Activated CD8-positive, alpha-beta T cell treated with anti-CD3 and anti-CD28 coated beads for 36 hours (primary cell): ENCODE results near the gene CEP164. TPM values are rescaled to one million over a fixed set of nuclear protein-coding genes. Genes with fewer than 3 reads are reported as not detected.

Experiments
- ATAC-seq: fragments of 200-7000 bp; cut with Tn5 transposase; one replicate; pipeline ENCODE4 v1.10.0; 2021; ENCODE audit warnings: mild to moderate bottlenecking, moderate library complexity
- CTCF ChIA-PET: fragments of 350-600 bp; sonication (Branson Sonifier 250); formaldehyde crosslinking; loops from one replicate; lab custom pipeline; 2021; ENCODE audit warnings: antibody characterized with exemption; lab: Charles Lee
- POLR2A ChIA-PET: fragments of 350-600 bp; sonication (Branson Sonifier 250); formaldehyde crosslinking; loops from one replicate; lab custom pipeline; 2021; ENCODE audit warnings: antibody characterized with exemption; lab: Charles Lee
- DNase-seq: peaks from one replicate; pipeline ENCODE4 v3.0.0-alpha.2; 2020
- H3K27ac Mint-ChIP-seq: one replicate; pipeline ENCODE4 v1.8.0; 2021; ENCODE audit warnings: mild to moderate bottlenecking, mixed read lengths
- H3K27me3 Mint-ChIP-seq: one replicate; pipeline ENCODE4 v1.8.0; 2021; ENCODE audit warnings: mixed read lengths
- H3K36me3 Mint-ChIP-seq: one replicate; pipeline ENCODE4 v1.8.0; 2021; ENCODE audit warnings: low read depth, mixed read lengths
- H3K4me1 Mint-ChIP-seq: one replicate; pipeline ENCODE4 v1.8.0; 2021; ENCODE audit warnings: low read depth, mixed read lengths
- H3K4me3 Mint-ChIP-seq: one replicate; pipeline ENCODE4 v1.8.0; 2021; ENCODE audit warnings: mild to moderate bottlenecking, moderate library complexity, mixed read lengths
- H3K9me3 Mint-ChIP-seq: one replicate; pipeline ENCODE4 v1.8.0; 2021; ENCODE audit warnings: mixed read lengths
- CTCF ChIP-seq: fragments of 200-600 bp; IDR thresholded peaks from one replicate; pipeline ENCODE4 v1.8.0; 2022; ENCODE audit warnings: antibody characterized with exemption, mild to moderate bottlenecking
- intact Hi-C: fragments of 100-400 bp; cut with micrococcal nuclease; formaldehyde crosslinking; loops from one replicate; pipeline ENCODE4 v1.10.0; 2022
- total RNA-seq, 2 experiments: library from RNA; stranded (reverse); gene quantifications; one replicate each; pipeline ENCODE4 v1.2.3, GENCODE V29; 2021

CEP164 gene
- total RNA-seq, 2 experiments from 2014 or later: 24.0 to 25.5 TPM

GRCh38 chr11:117407016-117407415, 79.4 kb downstream of the CEP164 start:
- ATAC-seq (no peak), DNase-seq (no peak)
- no peak for TF ChIP-seq CTCF
- Mint-ChIP-seq H3K4me3 (no peak overlapping the region), H3K9me3 (peaks cover 11% of the 10 kb centered on the region), H3K4me1 (no peaks in the 10 kb centered on the region), H3K36me3 (peaks cover 49% of the 10 kb centered on the region), H3K27ac (no peak overlapping the region), H3K27me3 (no peaks in the 10 kb centered on the region)
- ChIA-PET POLR2A (no interaction called here), CTCF (interaction anchor here (1.5 kb wide), 1 partner anchor 19 kb away, joined by 4 read pairs; no protein-coding TSS in a partner anchor)
- intact Hi-C loops: no loop called here

- intact Hi-C loops: no loop called here
- H3K4me1 Mint-ChIP-seq: no peaks in the 10 kb centered on the region
- peaks cover 11% of the 10 kb centered on the region for H3K9me3 Mint-ChIP-seq
- no peak for ATAC-seq
- no peak overlapping the region for H3K4me3 Mint-ChIP-seq
- no peak for TF ChIP-seq CTCF
- no peak for DNase-seq
- H3K27ac Mint-ChIP-seq: no peak overlapping the region
- H3K27me3 Mint-ChIP-seq: no peaks in the 10 kb centered on the region
- H3K36me3 Mint-ChIP-seq: peaks cover 41% of the 10 kb centered on the region
- CTCF ChIA-PET: no interaction called here
- POLR2A ChIA-PET: no interaction called here
Measured at GRCh38 chr11:117408356-117408755, 80.7 kb downstream of the CEP164 start.

GRCh38 chr11:117409511-117409910, 81.9 kb downstream of the CEP164 start:
- Mint-ChIP-seq H3K4me3 (no peak overlapping the region), H3K36me3 (peaks cover 29% of the 10 kb centered on the region), H3K27me3 (no peaks in the 10 kb centered on the region), H3K27ac (no peak overlapping the region), H3K4me1 (no peaks in the 10 kb centered on the region), H3K9me3 (peaks cover 11% of the 10 kb centered on the region)
- no peak for TF ChIP-seq CTCF
- ChIA-PET CTCF (interaction anchor here (0.5 to 6.6 kb wide), 2 partner anchors 17 to 214 kb away, joined by 3 to 56 read pairs; no protein-coding TSS in a partner anchor), POLR2A (no interaction called here)
- DNase-seq: no peak
- intact Hi-C loops: no loop called here
- no peak for ATAC-seq

- Mint-ChIP-seq H3K4me1 (no peaks in the 10 kb centered on the region), H3K27ac (no peak overlapping the region), H3K27me3 (no peaks in the 10 kb centered on the region), H3K9me3 (peaks cover 9% of the 10 kb centered on the region), H3K4me3 (no peak overlapping the region), H3K36me3 (peaks cover 22% of the 10 kb centered on the region)
- DNase-seq (no peak), ATAC-seq (no peak)
- POLR2A ChIA-PET: interaction anchor here (0.6 kb wide), 1 partner anchor 80 kb away, joined by 3 read pairs; no protein-coding TSS in a partner anchor
- no peak for TF ChIP-seq CTCF
- intact Hi-C loops: no loop called here
- CTCF ChIA-PET: interaction anchor here (6.6 kb wide), 1 partner anchor 16 kb away, joined by 56 read pairs; no protein-coding TSS in a partner anchor
Measured at GRCh38 chr11:117410238-117410637, 82.6 kb downstream of the CEP164 start.

DNA sequence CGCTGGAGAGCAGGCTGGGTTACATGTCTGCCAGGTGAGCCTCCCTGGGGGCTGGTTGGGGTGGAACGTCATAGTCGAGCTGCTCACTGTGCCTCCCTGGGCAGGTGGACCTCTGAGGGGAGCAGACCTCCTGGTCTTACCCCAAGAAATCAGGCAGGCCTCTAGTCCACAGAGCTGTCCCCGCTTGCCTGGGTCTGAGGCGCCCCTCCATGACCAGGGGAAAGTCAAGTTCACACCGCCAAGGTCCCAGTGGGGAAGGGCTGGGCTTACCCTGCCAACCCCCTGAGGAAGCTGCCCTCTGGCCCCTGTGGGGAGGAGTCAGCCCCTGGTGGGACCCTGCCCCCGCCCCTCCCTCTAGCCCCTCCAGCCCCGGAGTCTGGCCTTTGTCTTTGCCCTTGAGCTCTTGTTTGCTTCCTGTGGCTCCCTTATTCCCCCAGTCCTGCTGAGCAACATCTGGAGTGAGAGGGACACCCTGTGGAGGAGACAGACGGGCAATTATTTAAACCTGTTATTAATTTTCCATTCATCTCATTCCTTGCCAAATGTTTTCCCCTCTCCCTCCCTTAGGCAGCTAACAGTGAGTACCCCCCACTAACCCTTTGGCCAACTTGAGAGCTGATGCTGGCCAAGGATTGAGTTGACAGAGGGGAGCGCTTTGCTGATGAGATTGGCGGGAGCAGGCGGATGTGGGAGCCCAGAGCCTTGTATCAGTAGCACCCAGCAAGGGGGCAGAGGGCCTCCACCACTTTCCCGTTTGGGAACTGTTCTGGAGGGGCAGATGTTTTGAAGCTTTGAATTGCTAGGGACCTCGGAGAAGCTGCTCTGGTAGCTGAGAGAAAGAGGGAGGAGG, 83.4 kb downstream of the CEP164 start:
- no peak for ATAC-seq
- peaks cover under 1% of the 10 kb centered on the region for H3K9me3 Mint-ChIP-seq

More for the DNA sequence above, 83.4 kb downstream of the CEP164 start:
- no peaks in the 10 kb centered on the region for H3K4me1 Mint-ChIP-seq
- intact Hi-C loops: no loop called here
- H3K36me3 Mint-ChIP-seq: peaks cover 13% of the 10 kb centered on the region
- POLR2A ChIA-PET: interaction anchor here (0.6 kb wide), 1 partner anchor 81 kb away, joined by 3 read pairs; no protein-coding TSS in a partner anchor
- H3K27ac Mint-ChIP-seq: no peak overlapping the region
- H3K4me3 Mint-ChIP-seq: no peak overlapping the region
- no peak for DNase-seq
- H3K27me3 Mint-ChIP-seq: no peaks in the 10 kb centered on the region
- CTCF ChIA-PET: interaction anchor here (0.6 to 6.6 kb wide), 2 partner anchors 15 to 396 kb away, joined by 3 to 56 read pairs; no protein-coding TSS in a partner anchor
- TF ChIP-seq CTCF: no peak
